IPS DF 4.7 (cell line): ENCODE results near the gene MRPL40.
"Not testable (repeated sequence)": the region's sequence is repeated elsewhere in the genome, so short reads cannot be mapped to it uniquely, and the experiment has no call there.

Source experiments
- DNase-seq: peaks from one replicate; pipeline ENCODE4 v3.0.0-alpha.2; 2013; ENCODE audit warnings: low spot score; ENCODE audit errors: extremely low read depth

MRPL40 gene

DNA sequence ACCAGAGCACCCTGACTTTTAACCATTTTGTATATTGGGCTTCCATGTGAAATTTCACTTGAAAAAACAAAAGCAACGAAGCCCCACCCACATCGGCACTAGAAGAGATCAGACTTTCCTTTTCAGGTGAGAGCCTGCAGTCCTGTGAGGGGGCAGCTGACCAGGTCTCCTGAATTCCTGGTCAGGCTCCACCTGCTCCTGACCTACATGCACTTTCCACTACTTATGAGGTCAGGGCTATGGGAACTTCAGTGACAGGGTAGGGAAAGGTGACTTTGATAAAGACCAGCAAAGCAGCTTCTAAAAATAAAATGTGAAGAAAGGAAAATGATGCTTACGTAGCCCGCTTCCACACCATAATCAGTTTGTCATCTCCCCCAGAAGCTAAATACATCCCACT lies 25.5 kb upstream of the MRPL40 start:
- DNase-seq, result no peak

GRCh38 chr22:19407649-19408606 lies 24.4 kb upstream of the MRPL40 start:
- no peak for DNase-seq

GRCh38 chr22:19410941-19411689 lies 21.2 kb upstream of the MRPL40 start:
- DNase-seq, result no peak

DNA sequence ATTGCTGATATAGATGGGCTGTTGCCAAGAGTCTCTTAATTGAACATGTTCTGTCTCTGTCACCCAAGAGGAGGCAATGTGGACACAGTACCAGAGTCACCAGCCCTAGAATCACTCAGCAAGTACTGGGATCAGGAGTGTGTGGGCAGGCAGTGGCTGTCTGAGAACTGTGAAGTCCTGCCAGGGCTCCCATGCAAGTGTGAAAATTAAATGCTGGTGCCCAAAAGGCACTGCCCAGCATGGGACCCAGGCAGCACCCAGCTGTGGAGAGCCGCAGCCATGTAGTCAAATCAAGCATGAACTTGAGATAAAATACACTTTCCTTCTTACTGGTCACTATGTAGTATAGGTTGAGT lies 20.7 kb upstream of the MRPL40 start:
- DNase-seq, result no peak

DNA sequence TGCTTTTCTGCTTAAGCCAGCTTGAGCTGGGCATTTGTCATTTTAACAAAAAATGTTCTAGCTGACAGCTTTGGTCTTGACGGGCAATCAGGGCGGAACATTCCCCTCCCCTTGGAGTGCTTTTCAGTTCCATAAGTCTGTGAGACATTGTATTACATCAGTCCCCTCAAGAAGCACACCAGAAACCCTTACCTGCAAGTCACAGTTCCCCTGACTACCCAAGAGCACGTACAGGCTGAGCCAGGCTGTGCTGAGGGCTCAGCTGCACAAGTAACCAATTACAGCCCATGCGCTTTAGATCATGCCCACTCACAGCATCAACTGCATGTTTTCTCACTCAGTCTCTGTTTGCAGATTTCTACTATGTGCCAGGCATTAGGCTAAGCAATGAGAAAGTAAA lies 19.9 kb upstream of the MRPL40 start:
- no peak for DNase-seq

DNA sequence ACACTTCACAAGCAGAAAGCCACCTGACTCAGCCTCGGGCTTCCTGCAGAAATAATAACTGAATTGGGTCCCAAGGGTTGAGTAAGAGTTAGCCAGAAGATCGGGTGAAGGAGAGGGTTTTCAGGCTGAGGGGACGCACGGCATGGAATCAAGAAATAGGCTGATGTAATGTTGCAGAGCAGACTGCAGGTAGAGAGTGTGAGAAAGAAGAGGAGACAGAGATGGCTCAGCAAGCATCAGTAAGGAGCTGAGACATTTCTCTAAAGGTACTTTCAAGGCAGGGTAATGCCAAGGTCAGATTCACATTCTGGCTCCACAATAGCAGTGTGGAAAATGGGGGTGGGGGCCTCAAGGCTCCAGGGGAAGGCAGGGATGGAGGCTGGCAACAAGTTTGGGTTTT lies 19.4 kb upstream of the MRPL40 start:
- DNase-seq, result no peak

- no peak for DNase-seq
These were observed 13.3 kb upstream of the MRPL40 start for GRCh38 chr22:19419086-19419463.

DNA sequence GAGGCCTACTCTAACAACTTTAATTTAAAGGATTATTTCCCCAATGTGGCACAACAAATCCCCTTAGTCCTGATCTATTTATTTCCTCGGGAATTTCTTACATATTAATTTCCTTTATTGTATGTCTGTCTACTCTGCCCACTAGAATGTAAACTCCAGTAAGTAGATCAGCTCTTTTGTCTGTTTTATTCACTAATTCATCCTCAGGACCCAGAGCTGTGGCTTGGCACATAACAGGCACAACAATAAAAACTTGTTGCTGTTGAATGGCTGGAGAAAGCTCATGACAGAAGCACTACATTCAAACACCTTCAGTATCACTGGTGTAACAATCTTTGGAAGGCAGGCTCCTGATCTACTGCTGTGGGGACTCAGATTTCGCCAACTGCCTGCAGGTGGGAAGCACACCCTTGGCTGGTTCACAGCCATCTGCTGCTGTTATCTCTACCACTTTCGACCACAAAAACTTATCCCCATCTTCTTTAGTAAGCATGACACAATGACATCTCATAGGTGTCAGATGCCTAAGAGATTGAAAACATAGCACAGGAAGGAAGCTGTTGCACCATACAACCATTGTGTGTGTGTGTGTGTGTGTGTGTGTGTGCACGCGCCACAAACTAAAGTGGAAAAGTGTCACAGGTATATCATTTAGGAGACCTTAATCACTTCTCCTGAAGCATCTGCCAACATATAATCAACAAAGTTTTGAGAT lies 12.7 kb upstream of the MRPL40 start:
- DNase-seq, result no peak

GRCh38 chr22:19420321-19420720 lies 12.0 kb upstream of the MRPL40 start:
- no peak for DNase-seq

DNA sequence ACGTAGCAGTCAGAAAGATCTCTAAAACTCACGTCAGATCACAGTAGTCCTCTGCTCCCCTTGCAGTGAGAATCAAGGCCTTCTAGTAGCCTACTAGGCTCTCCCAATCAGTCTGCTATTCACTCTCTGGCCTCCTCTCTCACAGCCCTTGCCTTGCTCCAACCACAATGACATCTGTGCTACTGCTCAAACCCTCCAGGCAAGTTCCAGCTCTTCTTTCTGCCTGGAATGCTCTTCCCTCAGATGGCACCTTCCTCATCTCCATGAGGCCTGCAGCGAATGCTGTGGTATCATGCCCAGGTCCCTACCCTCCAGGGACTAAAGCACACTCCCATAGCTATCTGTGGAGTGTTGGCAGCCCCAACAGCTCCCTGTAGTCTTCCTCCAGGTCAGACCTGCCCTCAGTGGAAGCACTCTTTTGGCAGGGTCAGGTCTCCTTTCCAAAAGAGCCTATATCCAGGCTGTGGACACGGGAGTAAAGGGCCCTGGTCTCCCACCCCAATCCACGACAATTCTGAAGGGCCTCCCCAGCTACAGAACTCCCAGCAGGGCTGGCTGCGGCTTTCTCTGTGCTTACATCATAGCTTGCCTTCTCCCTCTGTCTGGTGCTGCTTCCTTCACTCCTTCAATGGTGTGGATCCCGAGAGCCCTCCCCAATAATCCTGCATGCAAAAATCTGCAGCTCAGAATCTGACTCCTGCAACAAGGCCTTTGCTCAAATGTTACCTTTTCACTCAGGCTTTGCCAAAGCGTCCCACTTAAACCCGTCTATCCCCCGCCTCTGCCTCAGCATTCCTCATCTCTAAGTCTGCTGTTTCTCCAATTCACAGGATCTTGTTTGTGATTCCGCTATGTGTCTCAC lies 9.7 kb upstream of the MRPL40 start:
- no peak for DNase-seq

- no peak for DNase-seq
These were observed 8.2 kb upstream of the MRPL40 start for GRCh38 chr22:19424186-19424500.

DNA sequence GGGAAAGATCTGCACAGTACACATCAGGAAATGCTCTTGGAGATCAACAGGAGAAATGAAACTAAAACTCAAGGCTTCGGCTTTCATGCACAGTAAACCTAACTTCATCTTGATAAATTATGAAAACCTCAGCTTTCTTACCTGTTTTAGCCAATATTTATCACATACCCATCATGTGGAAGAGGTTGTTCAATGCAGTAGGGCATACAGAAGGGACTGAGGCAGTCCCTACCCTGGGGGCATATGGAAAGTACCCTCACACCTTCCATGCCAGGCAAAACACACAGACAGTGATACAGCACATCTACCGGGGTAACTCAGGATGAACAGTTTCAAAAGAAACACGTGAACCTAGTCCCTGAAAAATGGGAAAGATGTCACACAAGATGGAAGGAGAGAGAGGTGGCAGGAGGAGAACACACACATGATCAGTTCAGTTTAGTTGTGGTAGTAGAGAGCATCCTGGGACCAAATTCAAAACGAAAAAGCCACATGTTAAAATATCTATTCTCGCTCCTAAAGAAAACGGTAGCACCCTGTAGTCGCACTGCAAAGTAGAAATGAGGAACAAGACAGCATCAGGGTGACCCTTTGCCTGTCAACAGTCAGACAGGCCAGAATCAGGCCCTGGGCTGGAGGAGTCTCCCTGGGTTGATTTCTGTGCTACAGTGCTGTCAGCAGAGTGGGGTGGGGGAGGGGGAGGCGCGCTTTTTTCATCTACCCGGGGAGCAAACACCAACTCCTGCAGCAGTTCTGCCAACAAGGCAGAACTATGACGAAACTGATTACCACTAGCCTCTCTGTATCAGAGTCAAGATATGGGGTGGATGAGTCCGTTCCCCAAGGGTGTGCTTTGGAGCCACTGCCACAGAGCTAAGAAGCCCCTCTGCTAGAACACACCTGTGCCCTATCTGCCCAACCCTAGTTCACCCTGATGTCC lies 2.1 kb upstream of the MRPL40 start:
- DNase-seq, result no peak

DNA sequence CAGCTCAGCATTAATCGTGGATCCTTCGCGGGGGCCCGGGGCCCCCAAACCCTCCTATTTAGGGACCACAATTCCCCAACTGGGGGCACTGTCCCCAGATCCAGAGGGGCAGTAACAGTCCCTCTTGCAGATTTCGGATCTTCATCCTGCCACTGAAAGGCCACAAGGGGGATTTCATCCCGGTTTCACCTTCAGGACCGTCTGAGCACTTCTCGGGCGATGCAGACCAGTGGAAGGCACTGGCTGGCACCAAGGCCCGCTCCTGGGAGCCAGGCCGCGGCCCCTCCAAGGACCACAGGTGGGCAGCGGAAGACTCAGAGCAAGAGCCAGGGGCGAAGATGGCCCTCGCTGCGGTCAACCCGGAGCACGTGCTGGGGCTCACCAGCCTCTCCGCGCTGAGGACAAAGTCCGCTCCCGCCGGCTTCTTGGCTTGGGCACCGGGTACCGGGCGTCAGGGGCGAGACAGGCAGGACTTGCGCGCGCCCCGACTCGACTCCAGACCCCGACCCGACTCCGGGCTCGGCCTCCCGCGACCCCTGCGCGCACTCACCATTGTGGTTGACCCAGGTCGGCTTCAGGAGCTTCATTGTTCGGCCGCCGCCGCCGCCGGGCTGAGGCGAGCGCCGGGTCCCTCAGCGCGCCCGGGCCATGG lies 1.3 kb upstream of the MRPL40 start:
- no peak for DNase-seq

DNA sequence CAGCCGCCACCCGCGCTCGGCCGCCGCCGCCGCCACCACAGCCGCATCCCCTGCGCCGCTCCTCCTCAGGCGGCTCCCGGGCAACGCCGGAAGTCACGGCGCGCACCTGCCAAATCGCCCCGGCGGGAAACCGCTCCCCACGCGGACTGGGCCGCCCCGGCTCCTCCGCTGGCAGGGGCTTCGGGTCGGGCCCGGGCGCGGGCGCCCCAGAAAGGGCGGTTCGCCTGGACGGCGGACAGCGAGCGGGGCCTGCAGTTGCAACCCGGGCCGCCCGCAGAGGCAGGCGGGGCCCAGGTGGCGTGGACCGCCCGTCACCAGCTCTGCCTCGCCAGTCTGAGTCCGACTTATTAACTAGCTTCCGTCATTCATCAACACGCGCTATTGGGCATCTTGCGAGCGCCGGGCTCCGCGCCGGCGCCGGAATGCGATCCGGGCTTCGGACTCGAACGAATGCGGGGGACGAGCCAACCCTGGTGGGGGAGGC lies 654 bp upstream of the MRPL40 start, which contains the start of gene HIRA:
Gene HIRA (minus strand): TSS at position 85 of the 484 bp plus-strand sequence. CDS start 257 bp downstream, outside the sequence.
- no peak for DNase-seq

DNA sequence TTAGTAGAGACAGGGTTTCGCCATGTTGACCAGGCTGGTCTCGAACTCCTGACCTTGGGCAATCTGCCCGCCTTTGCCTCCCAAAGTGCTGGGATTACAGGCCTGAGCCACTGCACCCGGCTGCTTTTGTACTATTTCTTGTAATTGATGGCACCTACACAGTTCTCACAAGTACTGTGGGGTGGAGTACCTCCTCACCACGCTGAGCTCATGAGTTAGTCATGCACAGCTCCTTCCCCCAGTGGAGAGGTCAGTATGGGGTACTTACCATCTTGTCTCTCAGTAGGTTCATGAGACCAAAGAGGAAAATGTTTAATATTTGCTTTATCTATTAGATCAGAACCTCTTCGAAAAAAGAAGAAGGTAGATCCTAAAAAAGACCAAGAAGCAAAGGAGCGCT lies 2.1 kb downstream of the MRPL40 start:
- no peak for DNase-seq

DNA sequence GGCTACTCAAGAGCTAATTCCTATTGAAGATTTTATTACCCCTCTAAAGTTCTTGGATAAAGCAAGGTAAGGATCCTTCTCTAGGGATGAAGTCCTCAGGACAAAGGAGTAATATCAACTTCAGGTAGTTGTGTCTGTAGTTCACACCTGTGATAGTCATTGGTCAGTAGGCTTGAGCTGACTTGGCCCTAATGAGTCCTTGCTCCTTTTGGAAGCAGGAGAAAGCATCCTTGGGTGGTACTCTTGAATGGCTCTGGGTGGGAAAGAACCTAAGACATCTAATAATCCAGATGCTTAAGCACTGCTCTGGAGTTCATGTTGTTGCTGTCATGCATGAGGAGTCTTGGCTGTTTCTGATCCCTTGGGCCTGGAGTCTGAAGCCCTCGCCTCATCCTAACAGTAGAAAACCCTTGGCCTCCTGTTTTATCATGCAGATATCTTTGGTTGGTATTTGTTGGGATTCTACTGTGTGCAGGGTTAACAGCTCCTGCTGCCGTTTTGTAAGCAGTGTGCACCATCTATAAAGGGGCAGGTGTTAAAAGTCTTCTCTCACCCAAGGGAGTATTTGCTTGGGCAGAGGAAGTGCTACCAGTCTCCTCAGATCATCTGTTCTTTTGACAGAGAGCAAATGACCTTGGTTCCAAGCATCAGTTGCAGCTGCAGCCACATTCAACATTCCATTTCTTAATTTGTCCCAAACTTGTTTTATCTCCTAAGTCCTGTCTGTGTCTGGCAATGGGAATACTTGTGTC lies 2.7 kb downstream of the MRPL40 start:
- no peak for DNase-seq

- DNase-seq, result not testable (repeated sequence)
These were observed 4.3 kb downstream of the MRPL40 start for GRCh38 chr22:19436444-19437161.

DNA sequence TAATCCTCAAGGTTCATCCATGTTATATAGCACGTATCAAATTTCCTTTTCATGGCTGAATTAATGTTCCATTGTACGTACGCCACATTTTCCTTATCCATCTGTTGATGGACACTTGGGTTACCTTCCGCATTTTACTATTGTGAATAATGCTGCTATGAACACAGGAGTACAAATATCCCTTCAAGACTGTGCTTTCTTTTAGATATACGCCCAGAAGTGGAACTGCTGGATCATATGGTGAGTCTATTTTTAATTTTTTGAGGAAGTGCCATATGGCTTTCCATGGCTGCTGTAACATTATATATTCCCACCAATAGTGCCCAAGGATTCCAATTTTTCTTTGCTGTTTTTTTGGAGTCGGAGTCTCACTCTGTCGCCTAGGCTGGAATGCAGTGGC lies 6.0 kb downstream of the MRPL40 start:
- no peak for DNase-seq
